Ascending aorta (tissue), 2 donors: Measurements from ENCODE around the gene KCNN3. TPM values are rescaled to one million over a fixed set of nuclear protein-coding genes. Genes with fewer than 3 reads are reported as not detected.

Experiments used
- DNase-seq, 2 donors: peaks; one replicate each; pipeline ENCODE4 v3.0.0-alpha.2; 2019; ENCODE audit warnings: low spot score in 2 of 2
- H3K27ac ChIP-seq, 2 donors: fragments of 200-600 bp; sonication (generic); one replicate each; pipeline ENCODE4 v1.5.1; 2016 to 2017; ENCODE audit warnings: mild to moderate bottlenecking in 1 of 2
- H3K27me3 ChIP-seq: fragments of 200-600 bp; sonication (generic); one replicate; pipeline ENCODE4 v1.5.1; 2017
- H3K36me3 ChIP-seq, 2 donors: fragments of 200-600 bp; sonication (generic); one replicate each; pipeline ENCODE4 v1.5.1; 2016
- H3K4me1 ChIP-seq, 2 donors: fragments of 200-600 bp; sonication (generic); one replicate each; pipeline ENCODE4 v1.5.1; 2016 to 2017; ENCODE audit warnings: mild to moderate bottlenecking in 1 of 2
- H3K4me3 ChIP-seq, 2 donors: fragments of 200-600 bp; sonication (generic); one replicate each; pipeline ENCODE4 v1.5.1; 2016 to 2017; ENCODE audit warnings: mild to moderate bottlenecking in 1 of 2
- H3K9me3 ChIP-seq, 2 donors: fragments of 200-600 bp; sonication (generic); one replicate each; pipeline ENCODE4 v1.5.1; 2016
- intact Hi-C: fragments of 100-400 bp; cut with DNase I; formaldehyde crosslinking; loops from one replicate; pipeline ENCODE4 v1.15.1; 2023
- total RNA-seq: library from RNA; depleted of rRNA; stranded (reverse); fragments of >200 nt; gene quantifications from one replicate; pipeline ENCODE4 v1.1.0, GENCODE V29; 2016
- TF ChIP-seq, protein P1 (sequence below), 3 experiments: fragments of 200-600 bp in 2 of 3; fragments of 450-650 bp in 1 of 3; sonication (generic) in 2 of 3; IDR thresholded peaks; one replicate each; pipeline ENCODE4 v1.5.1; 2016 to 2019; ENCODE audit warnings: antibody characterized with exemption in 3 of 3, mild to moderate bottlenecking in 1 of 3, moderate library complexity in 1 of 3

KCNN3 gene
- total RNA-seq, 1 donor from 2014 or later: 24.6 TPM

DNA sequence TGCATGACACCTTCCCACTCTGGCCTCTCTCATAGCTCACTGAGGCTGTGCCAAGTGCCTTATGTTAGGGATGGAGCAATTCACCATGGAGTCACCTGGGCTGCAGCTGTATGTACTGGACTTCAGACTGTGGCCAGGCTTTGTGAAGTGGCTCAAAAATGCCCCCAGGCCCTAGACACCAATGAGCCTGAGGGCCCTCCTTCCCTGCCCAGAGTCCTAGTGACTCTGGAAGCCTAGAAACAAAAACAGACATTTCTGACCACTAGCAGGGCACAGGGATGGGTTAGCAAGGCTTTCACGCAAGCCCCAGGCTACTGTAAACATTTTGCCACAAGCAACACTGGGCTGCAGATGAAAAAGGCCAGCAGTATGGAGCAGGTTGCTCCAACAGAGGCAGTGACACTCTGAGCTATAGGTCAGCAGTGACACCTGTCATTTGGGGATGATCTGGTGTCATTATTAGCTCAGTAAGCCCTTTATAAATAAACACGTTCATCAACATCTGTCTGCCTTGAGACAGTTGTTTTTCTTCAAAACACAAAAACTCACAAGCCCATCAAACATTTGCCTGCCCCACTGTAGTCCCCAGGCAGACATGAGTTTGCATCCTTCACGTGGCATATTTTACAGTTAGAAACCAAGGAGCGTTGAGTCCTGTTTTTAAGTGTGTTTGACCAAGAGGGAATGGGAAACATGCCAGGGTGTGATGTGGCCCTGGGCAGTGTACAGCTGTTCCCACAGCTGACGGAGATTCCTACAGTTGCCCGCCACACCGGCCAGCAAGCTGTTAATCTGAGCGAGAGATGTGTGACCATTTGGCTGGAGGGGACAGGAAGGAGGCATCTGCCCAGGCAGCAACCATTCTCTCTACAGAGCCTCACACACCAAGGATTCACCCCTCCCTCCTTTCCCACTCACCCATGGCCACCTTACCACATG is 66.8 kb downstream of the KCNN3 start:
- Histone ChIP-seq H3K9me3 (no peaks in the 10 kb centered on the region), H3K27ac (no peak overlapping the region), H3K36me3 (no peaks in the 10 kb centered on the region), H3K4me3 (no peak overlapping the region), H3K27me3 (no peaks in the 10 kb centered on the region), H3K4me1 (no peaks in the 10 kb centered on the region)
- no peak for DNase-seq
- intact Hi-C loops: no loop called here
- TF ChIP-seq, protein P1, sequence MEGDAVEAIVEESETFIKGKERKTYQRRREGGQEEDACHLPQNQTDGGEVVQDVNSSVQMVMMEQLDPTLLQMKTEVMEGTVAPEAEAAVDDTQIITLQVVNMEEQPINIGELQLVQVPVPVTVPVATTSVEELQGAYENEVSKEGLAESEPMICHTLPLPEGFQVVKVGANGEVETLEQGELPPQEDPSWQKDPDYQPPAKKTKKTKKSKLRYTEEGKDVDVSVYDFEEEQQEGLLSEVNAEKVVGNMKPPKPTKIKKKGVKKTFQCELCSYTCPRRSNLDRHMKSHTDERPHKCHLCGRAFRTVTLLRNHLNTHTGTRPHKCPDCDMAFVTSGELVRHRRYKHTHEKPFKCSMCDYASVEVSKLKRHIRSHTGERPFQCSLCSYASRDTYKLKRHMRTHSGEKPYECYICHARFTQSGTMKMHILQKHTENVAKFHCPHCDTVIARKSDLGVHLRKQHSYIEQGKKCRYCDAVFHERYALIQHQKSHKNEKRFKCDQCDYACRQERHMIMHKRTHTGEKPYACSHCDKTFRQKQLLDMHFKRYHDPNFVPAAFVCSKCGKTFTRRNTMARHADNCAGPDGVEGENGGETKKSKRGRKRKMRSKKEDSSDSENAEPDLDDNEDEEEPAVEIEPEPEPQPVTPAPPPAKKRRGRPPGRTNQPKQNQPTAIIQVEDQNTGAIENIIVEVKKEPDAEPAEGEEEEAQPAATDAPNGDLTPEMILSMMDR (IDR thresholded peaks at IDR 0.05): no peak

DNA sequence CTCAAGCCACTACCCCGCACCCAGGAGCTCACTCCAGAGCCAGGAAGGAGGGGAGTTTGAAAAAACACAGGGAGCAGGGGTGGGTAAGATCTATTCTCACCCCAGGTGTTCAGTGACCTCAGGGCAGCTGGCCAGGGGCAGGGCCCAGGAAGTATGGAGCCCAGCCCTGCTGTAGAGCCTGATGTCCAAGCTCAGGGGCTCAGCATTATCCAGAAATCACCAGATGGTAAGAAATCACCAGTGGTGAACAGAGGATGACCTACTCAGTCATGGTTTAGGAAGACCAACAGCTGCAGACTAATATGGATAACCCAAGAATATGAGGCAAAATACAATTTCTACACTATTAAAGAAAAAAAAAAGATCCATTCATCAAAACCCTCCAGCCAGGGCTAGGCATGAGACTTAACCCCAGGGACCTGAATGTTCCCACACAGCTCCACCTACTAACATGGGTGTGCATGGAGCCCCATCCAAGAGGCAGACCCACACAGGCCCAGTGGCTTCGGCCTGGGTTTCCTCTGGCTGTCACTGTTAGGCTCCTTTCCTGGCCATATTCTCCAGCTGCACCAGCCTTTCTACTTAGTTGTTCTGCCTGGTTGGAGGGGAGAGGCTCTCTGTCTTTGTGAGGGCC is 67.6 kb downstream of the KCNN3 start:
- Histone ChIP-seq H3K27me3 (no peaks in the 10 kb centered on the region), H3K9me3 (no peaks in the 10 kb centered on the region), H3K27ac (no peak overlapping the region), H3K36me3 (no peaks in the 10 kb centered on the region), H3K4me3 (no peak overlapping the region), H3K4me1 (no peaks in the 10 kb centered on the region)
- no peak for DNase-seq
- intact Hi-C loops: no loop called here
- TF ChIP-seq, protein P1 (IDR thresholded peaks at IDR 0.05): no peak

DNA sequence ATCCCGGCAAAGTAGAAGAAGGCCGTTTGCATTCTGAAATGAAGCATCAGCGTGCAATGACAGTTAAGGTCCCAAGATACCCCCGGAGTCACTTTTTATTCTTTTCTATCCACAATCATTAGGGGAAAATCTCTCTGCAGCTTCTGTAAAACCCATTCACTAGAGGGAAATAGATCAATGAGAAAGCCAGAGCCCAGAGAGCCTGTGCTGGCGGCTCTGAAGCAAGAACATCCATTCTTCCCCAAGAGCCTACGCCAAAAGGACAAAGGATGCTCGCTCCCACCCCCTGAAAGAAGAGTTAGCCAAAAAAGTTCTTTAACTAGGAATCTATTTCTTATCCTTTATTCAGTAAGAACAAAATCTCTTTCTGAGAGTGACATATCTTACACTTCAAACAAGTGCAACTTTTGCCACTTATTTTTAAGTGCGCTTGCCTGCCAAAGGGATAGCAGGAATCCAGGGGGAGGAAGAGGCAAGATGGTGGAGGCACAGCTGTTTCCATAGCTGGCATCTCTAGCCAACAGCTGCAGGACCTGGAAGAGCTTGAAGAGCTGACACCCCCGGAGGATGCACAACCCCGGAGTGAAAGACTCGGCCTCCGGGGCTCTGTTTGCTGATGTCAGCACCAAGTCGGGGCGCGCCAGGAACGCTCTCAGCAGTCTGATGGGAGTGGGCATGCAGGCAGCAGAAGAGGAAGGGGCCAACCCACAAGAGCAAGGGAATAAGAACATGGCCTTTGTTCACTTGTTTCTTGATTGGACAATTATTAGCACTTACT is 68.7 kb downstream of the KCNN3 start:
- Histone ChIP-seq H3K36me3 (no peaks in the 10 kb centered on the region), H3K27ac (no peak overlapping the region), H3K4me3 (no peak overlapping the region), H3K4me1 (no peaks in the 10 kb centered on the region), H3K9me3 (no peaks in the 10 kb centered on the region), H3K27me3 (no peaks in the 10 kb centered on the region)
- TF ChIP-seq, protein P1 (IDR thresholded peaks at IDR 0.05): no peak
- no peak for DNase-seq
- intact Hi-C loops: no loop called here

DNA sequence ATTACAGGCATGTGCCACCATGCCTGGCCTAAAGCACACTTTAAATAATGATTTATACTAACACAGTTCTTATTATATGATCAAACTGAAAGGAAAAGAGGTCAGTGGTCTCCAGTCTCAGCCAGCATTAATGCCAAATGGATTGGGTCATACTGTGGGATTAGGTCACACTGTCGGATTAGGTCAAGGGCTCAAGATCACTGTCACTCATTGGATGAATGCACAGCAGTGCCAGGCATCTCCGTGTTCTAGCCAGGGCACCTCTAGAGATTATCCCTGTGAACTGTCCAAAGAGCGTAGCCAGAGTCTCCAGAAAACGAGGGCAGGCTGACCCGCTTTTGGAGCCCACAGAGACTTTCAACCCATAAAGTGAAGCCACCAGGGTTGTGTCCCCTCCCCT is 70.9 kb downstream of the KCNN3 start:
- H3K9me3 ChIP-seq: no peaks in the 10 kb centered on the region
- no peak overlapping the region for H3K4me3 ChIP-seq
- DNase-seq: no peak
- no peaks in the 10 kb centered on the region for H3K4me1 ChIP-seq
- intact Hi-C loops: no loop called here
- no peaks in the 10 kb centered on the region for H3K27me3 ChIP-seq
- H3K36me3 ChIP-seq: no peaks in the 10 kb centered on the region
- TF ChIP-seq, protein P1 (IDR thresholded peaks at IDR 0.05): no peak
- H3K27ac ChIP-seq: no peak overlapping the region

DNA sequence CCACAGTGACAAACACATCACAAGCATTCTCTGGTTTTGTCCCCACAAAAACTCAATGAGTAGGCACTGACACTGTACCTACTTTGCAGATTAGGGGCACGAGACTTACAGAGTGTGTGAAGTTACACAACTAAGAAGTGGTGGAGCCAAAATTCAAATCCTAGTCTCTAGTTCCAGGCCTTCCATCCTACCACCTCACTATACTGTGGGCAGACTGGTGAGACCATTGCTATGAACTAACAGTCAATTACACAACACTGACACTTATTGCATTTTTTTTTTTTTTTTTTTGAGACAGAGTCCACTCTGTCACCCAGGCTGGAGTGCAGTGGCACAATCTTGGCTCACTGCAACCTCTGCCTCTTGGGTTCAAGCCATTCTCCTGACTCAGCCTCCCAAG is 71.4 kb downstream of the KCNN3 start:
- Histone ChIP-seq H3K36me3 (no peaks in the 10 kb centered on the region), H3K9me3 (no peaks in the 10 kb centered on the region), H3K4me1 (no peaks in the 10 kb centered on the region), H3K27me3 (no peaks in the 10 kb centered on the region), H3K27ac (no peak overlapping the region), H3K4me3 (no peak overlapping the region)
- DNase-seq: no peak
- TF ChIP-seq, protein P1 (IDR thresholded peaks at IDR 0.05): no peak
- intact Hi-C loops: no loop called here
